HCT116 (cell line): ENCODE data around the gene FBXL13.

Source experiments
- CTCF ChIP-seq, 3 experiments: fragments of 200-600 bp in 1 of 3; sonication (generic) in 1 of 3; IDR thresholded peaks in 2 of 3; conservative IDR thresholded peaks in 1 of 3; 2 replicates each; pipeline ENCODE4 v1.5.1; 2012 to 2017; ENCODE audit warnings: low read depth in 2 of 3, low read length in 2 of 3, antibody characterized with exemption in 1 of 3, borderline replicate concordance in 1 of 3, control low read depth in 1 of 3, mild to moderate bottlenecking in 1 of 3, mixed read lengths in 1 of 3, mixed run types in 1 of 3, moderate library complexity in 1 of 3; ENCODE audit not compliant: insufficient read depth in 1 of 3
- EZH2phosphoT487 ChIP-seq: fragments of 200-600 bp; IDR thresholded peaks from 2 replicates; pipeline ENCODE4 v1.6.1; 2018; ENCODE audit warnings: antibody characterized with exemption, borderline replicate concordance
- JUND ChIP-seq: IDR thresholded peaks from 2 replicates; pipeline ENCODE4 v1.6.1; 2012
- MAX ChIP-seq: IDR thresholded peaks from 2 replicates; pipeline ENCODE4 v1.6.1; 2012
- POLR2A ChIP-seq: IDR thresholded peaks from 2 replicates; pipeline ENCODE4 v1.7.0; 2011; ENCODE audit warnings: borderline replicate concordance; ENCODE audit not compliant: insufficient read depth, insufficient read length; ENCODE audit errors: extremely low read depth

- TF ChIP-seq JUND (no peak), POLR2A (no peak), EZH2phosphoT487 (no peak), CTCF (IDR thresholded peaks at IDR 0.05 in 2 of 3, conservative IDR thresholded peaks at IDR 0.05 in 1 of 3; ENCODE audit: borderline replicate concordance in 1 of 3, insufficient read depth in 1 of 3, low read depth in 2 of 3, low read length in 2 of 3) (no peak), MAX (no peak)
Observed at GRCh38 chr7:102996957-102997356, 77.6 kb downstream of the FBXL13 start.
